Measurements from ENCODE around the gene STAMBPL1.
"Not testable (repeated sequence)": the region's sequence is repeated elsewhere in the genome, so short reads cannot be mapped to it uniquely, and the experiment has no call there.

STAMBPL1 gene

GRCh38 chr10:88857831-88858230 is 22.2 kb upstream of the STAMBPL1 start:
- ATAC-seq (no peak), DNase-seq (no peak)

GRCh38 chr10:88858491-88858890 is 21.6 kb upstream of the STAMBPL1 start:
- ATAC-seq (no peak), DNase-seq (no peak)

GRCh38 chr10:88861036-88861435 is 19.0 kb upstream of the STAMBPL1 start:
- no peak for DNase-seq
- no peak for ATAC-seq

GRCh38 chr10:88865281-88865876 is 14.7 kb upstream of the STAMBPL1 start:
- ATAC-seq (no peak), DNase-seq (no peak)

GRCh38 chr10:88866454-88866853 is 13.6 kb upstream of the STAMBPL1 start:
- no peak for DNase-seq
- ATAC-seq, result no peak

- ATAC-seq (no peak), DNase-seq (no peak)
Observed at GRCh38 chr10:88870089-88870488, 10.0 kb upstream of the STAMBPL1 start.

GRCh38 chr10:88873757-88874156 is 6.3 kb upstream of the STAMBPL1 start:
- DNase-seq, result no peak
- ATAC-seq, result no peak

GRCh38 chr10:88874281-88874680 is 5.8 kb upstream of the STAMBPL1 start:
- no peak for DNase-seq
- ATAC-seq, result no peak

- ATAC-seq (no peak), DNase-seq (no peak)
Observed at GRCh38 chr10:88875081-88875480, 5.0 kb upstream of the STAMBPL1 start.

- DNase-seq, result no peak
- ATAC-seq, result no peak
Observed at GRCh38 chr10:88877298-88877697, 2.7 kb upstream of the STAMBPL1 start.

GRCh38 chr10:88880282-88881076 is 434 bp downstream of the STAMBPL1 start:
- DNase-seq (peak; percentile 78), ATAC-seq (peak; percentile 84)

GRCh38 chr10:88881320-88881719 is 1.3 kb downstream of the STAMBPL1 start:
- ATAC-seq (no peak), DNase-seq (no peak)

- no peak for DNase-seq
- ATAC-seq, result no peak
Observed at GRCh38 chr10:88881922-88882645, 2.0 kb downstream of the STAMBPL1 start.

- not testable (repeated sequence) for DNase-seq, ATAC-seq
Observed at GRCh38 chr10:88882646-88883447, 2.8 kb downstream of the STAMBPL1 start.

- ATAC-seq (no peak), DNase-seq (no peak)
Observed at GRCh38 chr10:88883448-88883809, 3.4 kb downstream of the STAMBPL1 start.

- ATAC-seq, result peak; percentile 95
- no peak for DNase-seq
Observed at GRCh38 chr10:88886557-88886956, 6.5 kb downstream of the STAMBPL1 start.

GRCh38 chr10:88888810-88889445 is 8.9 kb downstream of the STAMBPL1 start:
- DNase-seq (no peak), ATAC-seq (no peak)

GRCh38 chr10:88889559-88890337 is 9.7 kb downstream of the STAMBPL1 start:
- no peak for ATAC-seq
- DNase-seq, result no peak

GRCh38 chr10:88890681-88891381 is 10.8 kb downstream of the STAMBPL1 start:
- DNase-seq, result no peak
- no peak for ATAC-seq

- DNase-seq (no peak), ATAC-seq (no peak)
Observed at GRCh38 chr10:88892222-88892967, 12.3 kb downstream of the STAMBPL1 start.
